SK-N-SH treated with all-trans-retinoic acid at 6 μM for 48 hours (cell line): Measurements from ENCODE around the gene TMA7B.

ENCODE experiments used
- ATAC-seq: fragments of 200-7000 bp; cut with Tn5 transposase; 3 replicates; pipeline ENCODE4 v1.9.1; 2020; ENCODE audit warnings: mild to moderate bottlenecking, moderate library complexity
- ARNTL ChIP-seq: fragments of 450-650 bp; formaldehyde crosslinking; IDR thresholded peaks from 2 replicates; pipeline ENCODE4 v1.5.0; 2020; ENCODE audit warnings: low read depth, mild to moderate bottlenecking, moderate library complexity, borderline replicate concordance
- BACH2 ChIP-seq: fragments of 250-450 bp; sonication (Bioruptor Pico); IDR thresholded peaks from 2 replicates; pipeline ENCODE4 v1.9.0; 2021; ENCODE audit warnings: mild to moderate bottlenecking, borderline replicate concordance
- CREB5 ChIP-seq: fragments of 250-450 bp; sonication (Bioruptor Pico); IDR thresholded peaks from 2 replicates; pipeline ENCODE4 v1.5.1; 2020; ENCODE audit warnings: low read depth, mild to moderate bottlenecking, moderate library complexity
- CSRNP3 ChIP-seq: fragments of 250-450 bp; sonication (Bioruptor Pico); IDR thresholded peaks from 2 replicates; pipeline ENCODE4 v1.5.1; 2021; ENCODE audit warnings: mild to moderate bottlenecking, moderate library complexity
- ESRRG ChIP-seq: fragments of 250-450 bp; sonication (Bioruptor Pico); IDR thresholded peaks from 2 replicates; pipeline ENCODE4 v1.6.1; 2021; ENCODE audit warnings: mild to moderate bottlenecking
- GLIS3 ChIP-seq: fragments of 250-450 bp; sonication (Bioruptor Pico); IDR thresholded peaks from 2 replicates; pipeline ENCODE4 v1.5.0; 2020; ENCODE audit warnings: mild to moderate bottlenecking, moderate library complexity
- ISL1 ChIP-seq: fragments of 250-450 bp; sonication (Bioruptor Pico); IDR thresholded peaks from 2 replicates; pipeline ENCODE4 v2.1.2; 2022; ENCODE audit warnings: mild to moderate bottlenecking, moderate library complexity
- OSR1 ChIP-seq: fragments of 250-450 bp; sonication (Bioruptor Pico); IDR thresholded peaks from 2 replicates; pipeline ENCODE4 v1.8.0; 2022; ENCODE audit warnings: moderate library complexity, mild to moderate bottlenecking, inconsistent platforms
- POU6F1 ChIP-seq: fragments of 250-450 bp; sonication (Bioruptor Pico); IDR thresholded peaks from 2 replicates; pipeline ENCODE4 v1.8.0; 2021; ENCODE audit warnings: low read depth, mild to moderate bottlenecking, moderate library complexity, borderline replicate concordance
- PPARA ChIP-seq: fragments of 250-450 bp; sonication (Bioruptor Pico); IDR thresholded peaks from 2 replicates; pipeline ENCODE4 v1.5.0; 2020; ENCODE audit warnings: mild to moderate bottlenecking, borderline replicate concordance
- RARB ChIP-seq: fragments of 250-450 bp; sonication (Bioruptor Pico); IDR thresholded peaks from 2 replicates; pipeline ENCODE4 v1.8.0; 2021; ENCODE audit warnings: mild to moderate bottlenecking, moderate library complexity
- SNAI2 ChIP-seq: fragments of 250-450 bp; sonication (Bioruptor Pico); IDR thresholded peaks from 2 replicates; pipeline ENCODE4 v1.5.0; 2020; ENCODE audit warnings: mild to moderate bottlenecking, moderate library complexity
- TCF4 ChIP-seq: fragments of 250-450 bp; sonication (Bioruptor Pico); IDR thresholded peaks from 2 replicates; pipeline ENCODE4 v1.8.0; 2021; ENCODE audit warnings: mild to moderate bottlenecking, moderate library complexity, borderline replicate concordance
- TOX ChIP-seq: fragments of 250-450 bp; sonication (Bioruptor Pico); IDR thresholded peaks from 2 replicates; pipeline ENCODE4 v1.8.0; 2021; ENCODE audit warnings: mild to moderate bottlenecking, moderate library complexity, borderline replicate concordance
- TSHZ2 ChIP-seq: fragments of 250-450 bp; sonication (Bioruptor Pico); IDR thresholded peaks from 2 replicates; pipeline ENCODE4 v1.5.0; 2020; ENCODE audit warnings: mild to moderate bottlenecking, moderate library complexity
- ZC3H10 ChIP-seq: fragments of 250-450 bp; sonication (Bioruptor Pico); IDR thresholded peaks from 2 replicates; pipeline ENCODE4 v1.5.1; 2021; ENCODE audit warnings: mild to moderate bottlenecking, moderate library complexity
- ZFP3 ChIP-seq: fragments of 250-450 bp; sonication (Bioruptor Pico); IDR thresholded peaks from 2 replicates; pipeline ENCODE4 v1.5.0; 2020; ENCODE audit warnings: mild to moderate bottlenecking, moderate library complexity
- ZFP30 ChIP-seq: fragments of 450-650 bp; formaldehyde crosslinking; IDR thresholded peaks from 2 replicates; pipeline ENCODE4 v1.5.0; 2022; ENCODE audit warnings: mild to moderate bottlenecking, moderate library complexity
- ZNF565 ChIP-seq: fragments of 450-650 bp; formaldehyde crosslinking; conservative IDR thresholded peaks from 2 replicates; pipeline ENCODE4 v1.5.0; 2020; ENCODE audit warnings: low read depth, mild to moderate bottlenecking, moderate library complexity
- ZNF70 ChIP-seq: fragments of 450-650 bp; formaldehyde crosslinking; IDR thresholded peaks from 2 replicates; pipeline ENCODE4 v1.5.0; 2020; ENCODE audit warnings: mild to moderate bottlenecking, moderate library complexity
- ZNF8 ChIP-seq: fragments of 450-650 bp; formaldehyde crosslinking; IDR thresholded peaks from 2 replicates; pipeline ENCODE4 v1.5.0; 2020; ENCODE audit warnings: mild to moderate bottlenecking, moderate library complexity

TMA7B gene

DNA sequence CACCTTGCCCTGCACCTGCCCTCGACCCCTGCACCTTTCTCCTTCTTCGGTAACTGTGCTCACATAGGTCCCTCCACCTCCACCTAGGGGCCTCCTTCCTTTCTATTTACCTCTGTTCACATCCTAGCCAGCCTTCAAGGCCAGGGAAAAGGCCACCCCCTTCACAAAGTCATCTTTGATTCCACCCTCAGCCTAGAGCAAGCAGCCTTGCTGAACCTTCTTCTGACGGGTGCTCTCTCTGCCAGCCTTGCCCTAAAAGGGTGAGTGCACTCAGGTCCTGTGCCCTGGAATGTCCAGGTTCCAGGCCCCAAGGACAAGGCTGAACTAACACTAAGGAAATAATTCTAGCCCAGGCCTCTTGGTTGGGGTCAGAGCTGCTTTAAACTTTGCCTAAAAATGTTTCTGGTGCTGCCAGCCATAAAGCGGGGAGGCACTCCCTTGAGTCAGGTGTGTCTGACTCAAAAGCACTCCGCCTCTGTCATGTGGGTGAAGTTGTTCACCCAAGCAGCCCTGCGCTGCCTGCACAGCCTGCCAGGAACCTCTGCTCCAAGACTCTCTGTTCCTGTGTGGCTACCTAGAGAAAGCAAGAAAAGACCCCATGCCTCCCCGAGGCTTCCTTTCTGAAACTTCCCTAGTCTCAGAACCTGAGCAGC, 25.3 kb downstream of the TMA7B start:
- TF ChIP-seq POU6F1 (CRISPR knock-in tag) (no peak), OSR1 (CRISPR knock-in tag) (no peak), GLIS3 (no peak), BACH2 (no peak), ZFP30 (CRISPR knock-in tag) (no peak), ZNF565 (CRISPR knock-in tag) (no peak), SNAI2 (no peak), TCF4 (CRISPR knock-in tag) (no peak), TSHZ2 (no peak), RARB (CRISPR knock-in tag) (no peak), ZFP3 (CRISPR knock-in tag) (no peak), CSRNP3 (CRISPR knock-in tag) (no peak), ARNTL (CRISPR knock-in tag) (no peak), TOX (CRISPR knock-in tag) (no peak), ZC3H10 (no peak)
- TF ChIP-seq, all 23 proteins: peak for 0
- no peak for ATAC-seq

- ATAC-seq: no peak
- no peak for TF ChIP-seq TOX (CRISPR knock-in tag)
- TF ChIP-seq TCF4 (CRISPR knock-in tag): no peak
- TF ChIP-seq PPARA (CRISPR knock-in tag): no peak
- no peak for TF ChIP-seq BACH2
- TF ChIP-seq GLIS3: no peak
- TF ChIP-seq ZNF565 (CRISPR knock-in tag): no peak
- no peak for TF ChIP-seq CSRNP3 (CRISPR knock-in tag)
- TF ChIP-seq ESRRG (CRISPR knock-in tag): no peak
- TF ChIP-seq SNAI2: no peak
- TF ChIP-seq ZNF70: no peak
- TF ChIP-seq ARNTL (CRISPR knock-in tag): no peak
- TF ChIP-seq ISL1 (CRISPR knock-in tag): no peak
- no peak for TF ChIP-seq ZNF8 (CRISPR knock-in tag)
- no peak for TF ChIP-seq ZC3H10
- TF ChIP-seq POU6F1 (CRISPR knock-in tag): no peak
- TF ChIP-seq CREB5 (CRISPR knock-in tag): no peak
- TF ChIP-seq OSR1 (CRISPR knock-in tag): no peak
- TF ChIP-seq RARB (CRISPR knock-in tag): no peak
Measured at GRCh38 chr22:39988386-39989114, 28.4 kb downstream of the TMA7B start.
